K562 (cell line): Measurements from ENCODE around the gene A1BG. TPM values are rescaled to one million over a fixed set of nuclear protein-coding genes. Genes with fewer than 3 reads are reported as not detected.

Experiments used
- C11orf30 ChIP-seq: fragments of 450-650 bp; IDR thresholded peaks from 2 replicates; pipeline ENCODE4 v1.6.1; 2016; ENCODE audit warnings: low read depth, mild to moderate bottlenecking
- CREB5 ChIP-seq: fragments of 250-450 bp; sonication (Bioruptor Pico); IDR thresholded peaks from 2 replicates; pipeline ENCODE4 v1.5.0; 2020; ENCODE audit warnings: mild to moderate bottlenecking
- CREM ChIP-seq: IDR thresholded peaks from 2 replicates; pipeline ENCODE4 v1.6.1; 2014; ENCODE audit warnings: antibody characterized with exemption, low read depth
- CXXC5 ChIP-seq: fragments of 250-450 bp; sonication (Bioruptor Pico); IDR thresholded peaks from 2 replicates; pipeline ENCODE4 v1.8.0; 2022; ENCODE audit warnings: inconsistent platforms, mild to moderate bottlenecking, moderate library complexity
- DIDO1 ChIP-seq: fragments of 450-650 bp; IDR thresholded peaks from 2 replicates; pipeline ENCODE4 v1.6.1; 2016; ENCODE audit warnings: low read depth, missing biosample characterization, missing genetic modification characterization
- DMBX1 ChIP-seq: fragments of 250-450 bp; sonication (Bioruptor Pico); IDR thresholded peaks from 2 replicates; pipeline ENCODE4 v1.8.0; 2022; ENCODE audit warnings: inconsistent platforms, mild to moderate bottlenecking, moderate library complexity, borderline replicate concordance
- ELF1 ChIP-seq: fragments of 200-800 bp; sonication (Bioruptor generic); IDR thresholded peaks from 2 replicates; pipeline ENCODE4 v1.6.1; 2016; ENCODE audit warnings: missing genetic modification characterization, missing compliant biosample characterization
- ETV1 ChIP-seq: fragments of 450-650 bp; conservative IDR thresholded peaks from 2 replicates; pipeline ENCODE4 v1.6.1; 2016; ENCODE audit warnings: missing genetic modification characterization, control low read depth, low read depth, missing compliant biosample characterization
- FOXM1 ChIP-seq, 2 experiments: fragments of 450-650 bp in 1 of 2; sonication (generic) in 1 of 2; formaldehyde crosslinking in 1 of 2; IDR thresholded peaks; 2 replicates each; pipeline versions ENCODE4 v1.6.1 to v1.9.0; 2017 to 2022; ENCODE audit warnings: low read depth in 2 of 2, mild to moderate bottlenecking in 2 of 2, missing genetic modification reagents in 1 of 2, moderate library complexity in 1 of 2
- GTF2F1 ChIP-seq: IDR thresholded peaks from 2 replicates; pipeline ENCODE4 v1.6.1; 2011; ENCODE audit warnings: low read depth, low read length, improper control_type of control experiment
- IRF9 ChIP-seq: fragments of 450-650 bp; IDR thresholded peaks from 2 replicates; pipeline ENCODE4 v1.6.1; 2016; ENCODE audit warnings: missing biosample characterization, missing genetic modification characterization
- KAT8 ChIP-seq: fragments of 450-650 bp; IDR thresholded peaks from 2 replicates; pipeline ENCODE4 v1.6.1; 2016; ENCODE audit warnings: low read depth, mild to moderate bottlenecking
- POLR2A ChIP-seq: fragments of 450-650 bp; conservative IDR thresholded peaks from 2 replicates; pipeline ENCODE4 v1.6.1; 2016
- PRPF4 ChIP-seq: fragments of 200-400 bp; formaldehyde crosslinking; IDR thresholded peaks from one replicate; pipeline ENCODE4 v1.6.1; 2017; ENCODE audit warnings: low read length, low read depth, mild to moderate bottlenecking; ENCODE audit not compliant: insufficient read depth, poor library complexity, severe bottlenecking
- PTBP1 ChIP-seq: fragments of 200-400 bp; formaldehyde crosslinking; IDR thresholded peaks from 2 replicates; pipeline ENCODE4 v1.6.1; 2017; ENCODE audit warnings: low read depth, low read length
- SOX6 ChIP-seq: fragments of 450-650 bp; IDR thresholded peaks from 2 replicates; pipeline ENCODE4 v1.6.1; 2014; ENCODE audit warnings: mild to moderate bottlenecking
- STAG1 ChIP-seq: sonication (generic); formaldehyde crosslinking; IDR thresholded peaks from 2 replicates; pipeline ENCODE4 v1.5.0; 2020; ENCODE audit warnings: missing genetic modification reagents, borderline replicate concordance
- STAT6 ChIP-seq: sonication (generic); formaldehyde crosslinking; IDR thresholded peaks from 2 replicates; pipeline ENCODE4 v1.8.1; 2023; ENCODE audit warnings: mild to moderate bottlenecking, missing genetic modification reagents
- ZNF174 ChIP-seq: fragments of 250-450 bp; sonication (Bioruptor Pico); IDR thresholded peaks from 2 replicates; pipeline ENCODE4 v1.4.0; 2020; ENCODE audit warnings: mild to moderate bottlenecking
- ZNF518B ChIP-seq: fragments of 250-450 bp; sonication (Bioruptor Pico); IDR thresholded peaks from 2 replicates; pipeline ENCODE4 v1.5.0; 2021; ENCODE audit warnings: mild to moderate bottlenecking, moderate library complexity
- polyA plus RNA-seq, 8 experiments: library from polyadenylated mRNA; depleted of rRNA in 4 of 8; stranded (reverse) in 5 of 8; unstranded in 3 of 8; fragments of >200 nt; fragmentation: Nextera tagmentation in 2 of 8; fragmentation: Illumina TruSeq in 1 of 8; extraction: Ambion mirVana in 2 of 8; extraction: Trizol in 1 of 8; gene quantifications; 2 replicates each; pipeline versions ENCODE4 v1.2.1 to v1.2.3, GENCODE V29; 2011 to 2014; ENCODE audit warnings: inconsistent platforms in 1 of 8, missing spikeins in 1 of 8
- total RNA-seq, 7 experiments: library from RNA; depleted of rRNA in 6 of 7; stranded (reverse); fragments of >200 nt in 6 of 7; fragmentation: Illumina TruSeq in 2 of 7; extraction: Trizol in 2 of 7; gene quantifications; 2 replicates each; pipeline versions ENCODE4 v1.2.1 to v1.2.3, GENCODE V29; 2011 to 2021; ENCODE audit warnings: low replicate concordance in 1 of 7

Gene A1BG
- total and polyA plus RNA-seq, 9 of the 15 experiments (the other 6 are each of a cell fraction or from before 2014, with no cell fraction given) = 0.10 to 19.8 (median 2.6) TPM

- TF ChIP-seq FOXM1 (IDR thresholded peaks at IDR 0.05; ENCODE audit: low read depth) (no peak), FOXM1 (CRISPR knock-in tag; IDR thresholded peaks at IDR 0.05; ENCODE audit: low read depth) (peak; percentile 95; the same call in 1 of the 2 replicates), PTBP1 (no peak), ELF1 (tag) (peak; percentile 94), PRPF4 (peak; percentile 23), C11orf30 (peak; percentile 86), POLR2A (peak; percentile 97), STAT6 (CRISPR knock-in tag) (no peak), ZNF518B (CRISPR knock-in tag) (no peak), GTF2F1 (peak; percentile 96), CXXC5 (CRISPR knock-in tag) (peak; percentile 89), DMBX1 (peak; percentile 18; the same call in 1 of the 2 replicates), SOX6 (0 out of 2 replicates have a peak, but pooled peaks have one; percentile 30), CREB5 (CRISPR knock-in tag) (no peak), IRF9 (tag) (no peak), KAT8 (no peak), ZNF174 (CRISPR knock-in tag) (no peak), DIDO1 (tag) (peak; percentile 16; the same call in 1 of the 2 replicates), STAG1 (peak; percentile 1; the same call in 1 of the 2 replicates), CREM (peak; percentile 93), ETV1 (0 out of 2 replicates have a peak, but pooled peaks have one; percentile 4)
Measured at GRCh38 chr19:58386576-58387337, 33.5 kb upstream of the A1BG start, which contains the start of gene RPS5 (continued).
